ENCODE measurements around the gene ASAP3.
A peak's percentile ranks its signal among the peaks of the same experiment; 100 is the strongest.

Gene ASAP3

DNA sequence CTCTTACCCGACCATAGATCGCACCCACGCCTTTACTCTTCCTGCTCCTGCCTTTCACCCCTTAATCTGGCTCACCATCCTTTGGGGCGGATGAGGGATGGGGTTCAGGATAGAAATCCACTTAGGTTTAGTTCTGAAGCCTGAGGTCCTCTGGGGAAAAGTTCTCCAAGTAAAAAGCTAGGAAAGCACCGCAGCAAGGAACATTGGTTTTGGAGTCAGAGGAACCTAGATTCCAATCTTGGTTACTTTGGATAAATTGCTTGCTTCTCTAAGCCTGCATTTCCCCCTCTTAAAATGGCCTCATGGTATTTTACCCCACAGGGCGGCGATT, 988 bp upstream of the ASAP3 start:
- WGBS: 58% methylated on average over 7 of the region's 7 CpGs
- Histone ChIP-seq H3K9ac (ENCODE audit: low read depth, low read length) (peak overlapping the region; percentile 3; the same call in 1 of the 2 replicates), H3K4me3 (ENCODE audit: low read length) (peak overlapping the region; percentile 67), H3K27ac (ENCODE audit: low read depth, low read length) (no peak overlapping the region), H3K36me3 (ENCODE audit: insufficient read depth, low read length) (no peaks in the 10 kb centered on the region), H3K9me3 (ENCODE audit: insufficient read depth, low read depth, low read length) (no peaks in the 10 kb centered on the region), H3K4me1 (ENCODE audit: insufficient read depth, low read length) (no peaks in the 10 kb centered on the region; the same call in 1 of the 2 replicates), H3K27me3 (ENCODE audit: insufficient read depth, low read length) (peaks cover 29% of the 10 kb centered on the region; the same call in 1 of the 2 replicates)

DNA sequence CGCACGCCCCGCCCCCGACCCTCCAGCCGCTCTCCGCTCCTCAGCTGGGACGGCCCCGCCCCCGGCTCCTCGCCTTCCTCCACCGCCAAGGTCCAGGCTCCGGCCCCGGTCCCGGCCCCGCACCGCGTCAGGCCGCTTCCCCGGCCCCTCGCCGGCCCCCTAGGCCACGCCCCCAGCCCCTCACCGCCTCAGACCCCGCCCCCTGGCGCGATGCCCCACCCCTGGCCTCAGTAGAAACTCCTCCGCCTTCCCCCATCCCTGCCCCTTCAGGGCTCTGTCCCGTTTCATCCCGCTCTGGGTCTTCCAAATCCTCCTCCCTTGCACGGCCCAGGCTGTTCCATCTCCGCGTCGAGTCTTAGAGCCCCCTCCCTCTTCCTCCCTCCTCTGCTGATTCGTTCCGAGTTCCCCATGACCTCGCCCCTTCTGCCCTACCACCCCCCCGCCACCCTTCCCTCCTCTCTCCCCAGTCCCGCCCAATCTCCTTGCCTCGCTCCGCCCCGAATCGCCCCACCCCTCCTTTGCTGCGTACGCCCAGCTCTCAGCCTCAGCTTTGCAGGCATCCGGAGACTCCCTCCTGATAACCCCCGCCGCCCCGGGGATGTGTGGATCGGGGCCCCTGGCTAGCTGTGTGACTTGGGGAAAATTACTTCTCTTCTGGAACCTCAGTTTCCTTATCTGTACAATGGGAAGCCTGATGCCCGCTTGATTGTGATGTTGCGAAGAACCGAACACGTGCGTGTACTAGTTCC, 448 bp upstream of the ASAP3 start:
- Histone ChIP-seq H3K27ac (ENCODE audit: low read depth, low read length) (no peak overlapping the region; the same call in 1 of the 2 replicates), H3K27me3 (ENCODE audit: insufficient read depth, low read length) (peaks cover 29% of the 10 kb centered on the region; the same call in 1 of the 2 replicates), H3K9me3 (ENCODE audit: insufficient read depth, low read depth, low read length) (no peaks in the 10 kb centered on the region), H3K36me3 (ENCODE audit: insufficient read depth, low read length) (no peaks in the 10 kb centered on the region), H3K4me1 (ENCODE audit: insufficient read depth, low read length) (no peaks in the 10 kb centered on the region; the same call in 1 of the 2 replicates), H3K9ac (ENCODE audit: low read depth, low read length) (peak overlapping the region; percentile 3; the same call in 1 of the 2 replicates), H3K4me3 (ENCODE audit: low read length) (peak overlapping the region; percentile 83)
- 5% methylated on average over 50 of the region's 54 CpGs for WGBS

DNA sequence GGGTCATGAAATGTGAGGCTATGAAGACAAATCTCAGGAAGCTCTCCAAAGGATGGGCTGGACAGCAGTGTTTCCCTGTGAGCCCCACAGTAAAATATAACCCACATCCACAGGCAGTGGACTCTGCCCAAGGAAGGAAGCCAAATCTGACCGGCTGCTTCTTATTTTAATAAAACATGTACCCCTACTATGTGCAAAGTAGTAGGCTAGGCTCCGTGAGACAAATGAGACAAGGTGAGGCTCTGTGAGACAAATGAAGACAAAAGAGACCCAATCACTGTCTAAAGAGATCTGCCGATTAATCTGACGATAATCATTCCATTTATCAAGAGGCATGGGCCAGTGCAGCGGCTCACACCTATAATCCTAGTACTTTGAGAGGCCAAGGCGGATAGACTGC, 2.1 kb downstream of the ASAP3 start:
- no peak overlapping the region for H3K9ac ChIP-seq (ENCODE audit: low read depth, low read length)
- no peaks in the 10 kb centered on the region for H3K36me3 ChIP-seq (ENCODE audit: insufficient read depth, low read length)
- H3K4me1 ChIP-seq (ENCODE audit: insufficient read depth, low read length): peaks cover 4% of the 10 kb centered on the region
- H3K27ac ChIP-seq (ENCODE audit: low read depth, low read length): no peak overlapping the region
- no peaks in the 10 kb centered on the region for H3K9me3 ChIP-seq (ENCODE audit: insufficient read depth, low read depth, low read length)
- WGBS: 96% methylated on average over 6 of the region's 6 CpGs
- H3K4me3 ChIP-seq (ENCODE audit: low read length): no peak overlapping the region
- peaks cover 27% of the 10 kb centered on the region; the same call in 1 of the 2 replicates for H3K27me3 ChIP-seq (ENCODE audit: insufficient read depth, low read length)

DNA sequence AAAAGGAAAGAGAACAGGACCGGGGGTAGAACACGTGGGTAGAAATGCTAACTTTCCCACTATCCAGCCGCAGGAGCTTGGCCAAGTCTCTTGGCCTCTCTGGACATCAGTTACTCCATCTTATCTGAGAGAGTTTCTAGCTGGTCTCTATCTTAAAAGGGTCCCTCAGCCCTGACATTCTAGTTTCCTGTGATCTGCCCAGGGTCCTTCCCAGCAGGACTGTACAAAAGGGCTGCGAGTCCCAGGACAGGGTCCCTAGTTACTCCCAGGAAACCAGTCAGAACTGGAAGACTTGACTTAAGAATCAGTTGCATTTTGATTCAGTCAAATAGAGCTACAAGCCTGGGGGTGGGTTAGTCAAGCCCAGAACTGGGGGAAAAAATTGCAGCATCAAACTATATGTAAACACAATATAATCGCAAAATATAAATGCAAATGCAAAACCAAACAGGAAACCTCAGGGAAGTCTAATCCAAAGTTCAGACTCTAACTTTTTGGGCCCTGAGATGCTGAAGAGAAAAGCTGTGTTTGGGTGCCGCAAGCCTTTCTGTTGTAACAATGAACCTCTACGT, 2.9 kb downstream of the ASAP3 start:
- Histone ChIP-seq H3K27me3 (ENCODE audit: insufficient read depth, low read length) (peaks cover 27% of the 10 kb centered on the region; the same call in 1 of the 2 replicates), H3K9ac (ENCODE audit: low read depth, low read length) (no peak overlapping the region), H3K9me3 (ENCODE audit: insufficient read depth, low read depth, low read length) (no peaks in the 10 kb centered on the region), H3K36me3 (ENCODE audit: insufficient read depth, low read length) (no peaks in the 10 kb centered on the region), H3K4me1 (ENCODE audit: insufficient read depth, low read length) (peaks cover 4% of the 10 kb centered on the region), H3K4me3 (ENCODE audit: low read length) (no peak overlapping the region), H3K27ac (ENCODE audit: low read depth, low read length) (no peak overlapping the region)
- WGBS: 92% methylated on average over 7 of the region's 7 CpGs

DNA sequence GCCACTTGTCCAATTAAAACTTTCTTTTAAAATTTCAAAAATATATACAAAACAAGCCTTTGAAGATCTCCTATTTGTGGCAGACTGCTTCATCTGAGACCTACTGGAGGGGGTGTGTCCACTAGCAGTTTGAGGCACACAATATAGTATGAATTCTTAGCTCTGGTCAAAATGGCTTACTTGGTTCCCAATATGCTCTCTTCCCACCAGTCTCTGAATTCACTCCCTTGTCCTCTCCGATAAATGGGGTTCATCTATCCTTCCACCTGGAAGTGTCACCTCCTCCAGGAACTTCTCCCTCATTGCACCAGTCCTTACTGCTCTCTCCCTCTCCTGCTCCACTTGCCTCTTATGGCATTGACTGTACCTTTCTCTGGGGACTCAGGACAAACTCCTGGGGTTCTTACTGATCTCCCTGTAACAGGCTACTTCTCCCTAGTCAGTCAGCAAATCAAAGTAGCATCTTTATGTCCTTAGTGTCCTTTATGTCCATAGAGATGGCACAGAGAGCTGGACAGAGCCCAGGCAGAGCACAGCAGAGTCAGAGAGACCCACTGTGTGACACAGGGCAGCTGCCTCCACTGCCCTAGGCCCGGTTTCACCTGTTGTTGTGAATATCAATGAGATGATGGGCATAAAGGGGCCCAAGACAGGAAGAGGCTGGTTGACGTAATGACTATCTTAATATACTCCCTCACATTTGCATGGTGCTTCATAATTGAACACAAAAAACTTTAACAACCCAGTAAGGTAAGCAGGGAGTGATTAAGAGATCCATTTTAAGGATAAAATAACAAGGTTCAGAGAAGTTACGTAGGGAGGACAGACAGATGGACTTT, 3.6 kb downstream of the ASAP3 start:
- Histone ChIP-seq H3K36me3 (ENCODE audit: insufficient read depth, low read length) (no peaks in the 10 kb centered on the region), H3K27me3 (ENCODE audit: insufficient read depth, low read length) (peaks cover 20% of the 10 kb centered on the region; the same call in 1 of the 2 replicates), H3K4me1 (ENCODE audit: insufficient read depth, low read length) (peaks cover 4% of the 10 kb centered on the region), H3K9ac (ENCODE audit: low read depth, low read length) (no peak overlapping the region), H3K27ac (ENCODE audit: low read depth, low read length) (no peak overlapping the region), H3K4me3 (ENCODE audit: low read length) (no peak overlapping the region), H3K9me3 (ENCODE audit: insufficient read depth, low read depth, low read length) (no peaks in the 10 kb centered on the region)
- WGBS: 91% methylated on average over 4 of the region's 4 CpGs

DNA sequence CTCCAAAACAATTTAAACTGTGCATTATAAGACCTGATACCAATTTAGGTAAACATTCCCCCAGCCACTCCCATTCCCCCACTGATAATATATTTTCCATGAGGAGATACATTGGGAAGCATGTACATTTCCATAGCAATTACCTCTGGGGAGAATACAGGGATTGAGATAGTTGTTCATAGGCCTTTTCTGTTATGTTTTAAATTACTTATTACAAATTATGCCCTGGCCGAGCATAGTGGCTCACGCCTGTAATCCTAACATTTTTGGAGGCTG, 4.4 kb downstream of the ASAP3 start:
- peaks cover 14% of the 10 kb centered on the region; the same call in 1 of the 2 replicates for H3K27me3 ChIP-seq (ENCODE audit: insufficient read depth, low read length)
- 85% methylated on average over 2 of the region's 2 CpGs for WGBS
- no peak overlapping the region for H3K4me3 ChIP-seq (ENCODE audit: low read length)
- no peak overlapping the region for H3K9ac ChIP-seq (ENCODE audit: low read depth, low read length)
- H3K36me3 ChIP-seq (ENCODE audit: insufficient read depth, low read length): no peaks in the 10 kb centered on the region
- H3K9me3 ChIP-seq (ENCODE audit: insufficient read depth, low read depth, low read length): no peaks in the 10 kb centered on the region
- H3K27ac ChIP-seq (ENCODE audit: low read depth, low read length): no peak overlapping the region
- peaks cover 4% of the 10 kb centered on the region for H3K4me1 ChIP-seq (ENCODE audit: insufficient read depth, low read length)

DNA sequence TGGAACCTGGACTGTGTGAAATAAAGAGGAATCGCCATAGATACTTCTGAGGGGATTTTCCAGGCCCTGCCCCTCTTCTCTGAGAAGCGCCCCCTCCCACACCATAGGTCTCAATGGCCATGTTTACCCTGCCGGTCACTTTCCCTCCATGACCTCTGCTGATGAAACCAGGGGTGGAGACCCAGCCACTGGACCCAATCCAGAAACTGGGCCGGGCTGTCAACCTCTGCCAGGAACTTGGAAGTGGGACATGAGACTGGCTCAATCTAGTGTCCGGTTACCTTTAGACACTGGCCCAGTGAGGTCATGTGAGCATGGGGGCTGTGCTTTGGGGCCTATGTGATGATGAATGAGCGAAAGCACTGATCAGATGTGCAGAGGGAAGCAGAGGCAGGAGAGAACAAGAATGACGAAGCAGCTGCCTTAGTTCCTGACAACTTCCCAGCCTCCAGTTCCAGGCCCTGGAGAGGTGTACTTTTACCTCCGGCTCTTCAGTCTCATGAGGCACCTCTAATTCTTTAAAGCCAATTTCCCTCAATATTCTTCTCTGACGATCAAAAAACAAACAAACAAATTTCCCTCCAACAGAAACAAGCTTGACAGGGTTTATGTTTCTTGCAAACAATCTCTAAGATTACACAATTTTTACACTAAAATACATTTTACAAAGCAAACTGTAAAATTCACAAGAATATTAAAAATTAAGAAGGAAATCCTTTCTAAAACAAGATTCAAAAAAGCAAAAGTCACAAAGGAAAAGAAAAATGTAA, 4.9 kb downstream of the ASAP3 start:
- peaks cover 4% of the 10 kb centered on the region for H3K4me1 ChIP-seq (ENCODE audit: insufficient read depth, low read length)
- WGBS: 90% methylated on average over 9 of the region's 9 CpGs
- no peak overlapping the region for H3K4me3 ChIP-seq (ENCODE audit: low read length)
- no peaks in the 10 kb centered on the region for H3K9me3 ChIP-seq (ENCODE audit: insufficient read depth, low read depth, low read length)
- H3K36me3 ChIP-seq (ENCODE audit: insufficient read depth, low read length): no peaks in the 10 kb centered on the region
- H3K27me3 ChIP-seq (ENCODE audit: insufficient read depth, low read length): peaks cover 14% of the 10 kb centered on the region; the same call in 1 of the 2 replicates
- no peak overlapping the region for H3K27ac ChIP-seq (ENCODE audit: low read depth, low read length)
- H3K9ac ChIP-seq (ENCODE audit: low read depth, low read length): no peak overlapping the region

DNA sequence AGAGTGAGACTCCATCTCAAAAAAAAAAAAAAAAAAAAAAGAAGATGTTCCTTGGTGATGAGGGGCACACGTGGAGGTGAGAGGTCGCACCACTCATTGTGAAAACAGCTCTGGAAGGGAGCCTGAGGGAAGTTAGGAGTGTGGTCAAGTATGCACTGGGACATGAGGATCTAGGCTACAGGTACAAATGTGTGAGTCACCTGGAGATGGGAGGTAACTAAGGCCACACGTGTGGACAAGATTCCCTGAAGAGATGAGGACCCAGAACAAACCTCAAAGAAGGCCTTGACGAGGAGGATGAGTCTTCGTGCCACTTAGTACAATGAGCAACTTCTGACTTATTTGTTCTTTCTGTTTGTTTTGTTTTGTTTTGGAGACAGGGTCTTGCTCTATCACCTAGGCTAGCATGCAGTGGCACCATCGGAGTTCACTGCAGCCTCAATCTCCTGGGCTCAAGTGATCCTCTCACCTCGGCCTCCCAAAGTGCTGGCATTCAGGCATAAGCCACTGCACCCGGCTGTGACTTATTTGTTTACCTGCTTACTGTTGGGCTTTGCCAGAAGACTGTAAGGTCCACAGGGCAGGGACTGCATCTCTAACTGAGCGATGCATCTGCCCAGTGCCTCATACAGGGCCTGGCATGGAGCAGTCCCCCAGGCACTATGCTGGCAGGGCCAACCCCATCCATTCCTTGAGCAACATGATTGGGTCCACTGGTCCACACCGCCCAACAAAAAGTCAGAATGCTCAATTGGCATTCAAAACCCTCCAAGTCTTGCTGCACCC, 6.4 kb downstream of the ASAP3 start:
- no peak overlapping the region for H3K9ac ChIP-seq (ENCODE audit: low read depth, low read length)
- peaks cover 4% of the 10 kb centered on the region for H3K4me1 ChIP-seq (ENCODE audit: insufficient read depth, low read length)
- H3K9me3 ChIP-seq (ENCODE audit: insufficient read depth, low read depth, low read length): no peaks in the 10 kb centered on the region
- no peaks in the 10 kb centered on the region for H3K36me3 ChIP-seq (ENCODE audit: insufficient read depth, low read length)
- 93% methylated on average over 10 of the region's 10 CpGs for WGBS
- no peak overlapping the region for H3K27ac ChIP-seq (ENCODE audit: low read depth, low read length)
- H3K4me3 ChIP-seq (ENCODE audit: low read length): no peak overlapping the region
- H3K27me3 ChIP-seq (ENCODE audit: insufficient read depth, low read length): peaks cover 6% of the 10 kb centered on the region; the same call in 1 of the 2 replicates

DNA sequence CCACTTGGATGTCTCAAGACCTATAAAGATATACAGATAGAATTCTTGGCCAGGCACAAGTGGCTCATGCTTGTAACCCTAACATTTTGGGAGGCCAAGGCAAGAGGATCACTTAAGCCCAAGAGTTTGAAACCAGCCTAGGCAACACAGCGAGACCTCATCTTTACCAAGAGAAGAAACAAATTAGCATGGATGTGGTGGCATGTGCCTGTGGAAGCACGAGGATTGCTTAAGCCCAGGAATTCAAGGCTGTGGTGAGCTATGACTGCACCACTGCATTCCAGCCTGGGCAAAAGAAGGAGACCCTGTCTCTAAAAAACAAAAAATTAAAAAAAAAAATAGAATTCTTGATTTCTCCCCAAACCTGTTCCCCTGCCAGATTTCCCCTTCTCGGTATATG, 8.3 kb downstream of the ASAP3 start:
- Histone ChIP-seq H3K4me3 (ENCODE audit: low read length) (no peak overlapping the region), H3K27ac (ENCODE audit: low read depth, low read length) (no peak overlapping the region), H3K36me3 (ENCODE audit: insufficient read depth, low read length) (no peaks in the 10 kb centered on the region), H3K4me1 (ENCODE audit: insufficient read depth, low read length) (peaks cover 4% of the 10 kb centered on the region; the same call in 1 of the 2 replicates), H3K9ac (ENCODE audit: low read depth, low read length) (no peak overlapping the region), H3K9me3 (ENCODE audit: insufficient read depth, low read depth, low read length) (no peaks in the 10 kb centered on the region), H3K27me3 (ENCODE audit: insufficient read depth, low read length) (no peaks in the 10 kb centered on the region)
- WGBS: 96% methylated on average over 3 of the region's 3 CpGs

DNA sequence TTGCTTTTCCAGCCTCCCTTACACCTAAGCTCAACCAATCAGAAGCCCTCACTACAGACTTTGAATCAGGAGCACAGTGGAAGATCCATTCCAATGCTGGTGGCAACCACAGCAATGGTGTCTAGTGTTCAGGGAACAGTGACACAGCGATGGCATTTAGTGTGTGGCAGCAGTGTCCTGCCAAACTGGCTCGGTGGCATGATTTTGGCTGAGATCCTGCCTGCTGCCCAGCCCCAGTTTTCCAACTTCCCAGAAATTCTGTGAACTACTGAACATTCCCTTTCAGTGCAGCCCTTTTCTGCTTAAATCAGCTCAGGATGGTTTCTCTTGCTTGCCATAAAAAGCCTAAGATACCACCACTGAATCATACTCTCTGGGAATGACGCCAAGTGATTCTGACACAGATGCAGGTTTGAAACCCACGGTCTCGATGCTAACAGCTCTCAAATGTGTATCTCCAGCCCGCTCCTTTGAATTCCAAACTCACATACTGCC, 8.8 kb downstream of the ASAP3 start:
- Histone ChIP-seq H3K27ac (ENCODE audit: low read depth, low read length) (no peak overlapping the region), H3K9me3 (ENCODE audit: insufficient read depth, low read depth, low read length) (no peaks in the 10 kb centered on the region), H3K27me3 (ENCODE audit: insufficient read depth, low read length) (no peaks in the 10 kb centered on the region), H3K4me1 (ENCODE audit: insufficient read depth, low read length) (peaks cover 4% of the 10 kb centered on the region; the same call in 1 of the 2 replicates), H3K4me3 (ENCODE audit: low read length) (no peak overlapping the region), H3K9ac (ENCODE audit: low read depth, low read length) (no peak overlapping the region), H3K36me3 (ENCODE audit: insufficient read depth, low read length) (no peaks in the 10 kb centered on the region)
- 93% methylated on average over 6 of the region's 6 CpGs for WGBS

Data from HUES64 (cell line).